Endothelial cell of hepatic sinusoid (primary cell): ENCODE data around the gene CEP350.
"Not testable (repeated sequence)": the region's sequence is repeated elsewhere in the genome, so short reads cannot be mapped to it uniquely, and the experiment has no call there.

Experiments used
- in situ Hi-C: cut with HindIII; loops from 2 replicates; pipeline ENCODE4 v1.10.0; 2017; ENCODE audit warnings: low sequenced_read_pairs

CEP350 gene

DNA sequence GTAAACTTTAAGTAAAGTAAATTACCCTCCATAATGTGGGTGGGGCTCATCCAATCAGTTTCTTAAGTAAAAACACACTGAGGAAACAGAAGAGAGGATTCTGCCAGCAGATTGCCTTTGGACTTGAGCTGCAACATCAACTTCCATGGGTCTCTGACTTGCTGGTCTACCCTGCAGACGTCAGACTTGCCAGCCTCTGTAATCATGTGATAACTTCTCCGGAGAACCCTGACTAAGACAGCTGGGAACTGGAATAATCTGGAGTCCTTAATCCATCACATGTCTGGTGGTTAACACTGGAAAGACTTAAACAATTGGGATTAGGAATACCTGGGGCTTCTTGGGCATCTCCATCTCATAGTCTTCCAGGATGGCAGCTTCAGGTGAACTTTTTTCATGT, 13.2 kb upstream of the CEP350 start:
- in situ Hi-C loops: no loop called here

DNA sequence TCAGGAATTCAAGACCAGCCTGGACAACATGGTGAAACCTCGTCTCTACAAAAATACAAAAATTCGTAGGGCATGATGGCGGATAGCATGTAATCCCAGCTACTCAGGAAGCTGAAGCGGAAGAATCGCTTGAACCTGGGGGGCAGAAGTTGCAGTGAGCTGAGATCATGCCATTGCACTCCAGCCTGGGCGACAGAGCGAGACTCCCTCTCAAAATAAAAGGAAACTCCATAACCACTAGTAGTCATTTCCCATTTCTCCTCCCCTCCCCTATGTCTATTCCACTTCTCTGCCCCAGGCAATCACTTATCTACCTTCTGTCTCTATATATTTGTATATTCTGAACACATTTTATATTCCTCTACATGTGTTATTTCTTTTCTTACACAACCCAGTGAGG, 4.0 kb upstream of the CEP350 start:
- in situ Hi-C loops: no loop called here

- in situ Hi-C loops: no loop called here
Measured at GRCh38 chr1:179951383-179952144, 3.0 kb upstream of the CEP350 start.

- in situ Hi-C loops: no loop called here
Measured at GRCh38 chr1:179952186-179952585, 2.4 kb upstream of the CEP350 start.

GRCh38 chr1:179953974-179954492, 577 bp upstream of the CEP350 start:
- in situ Hi-C loops: no loop called here

DNA sequence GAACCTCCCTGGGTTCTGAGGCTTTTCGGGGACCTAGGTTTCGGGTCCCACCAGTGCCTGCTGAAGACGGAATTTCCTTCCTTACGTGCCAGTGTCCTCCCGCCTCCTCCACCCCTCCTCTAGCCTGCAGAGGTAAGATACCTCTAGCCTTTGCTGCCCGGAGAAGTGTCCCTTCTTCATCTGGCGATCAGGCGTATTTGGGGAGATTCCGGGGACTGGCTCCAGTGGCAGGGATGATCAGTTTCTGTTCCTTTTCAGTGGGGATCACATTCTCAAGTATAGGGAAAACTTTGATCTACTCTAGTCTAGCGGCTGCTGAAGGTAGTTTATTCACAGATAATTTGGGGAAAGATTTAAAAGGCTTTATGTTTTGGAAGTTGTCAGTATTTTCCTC, 674 bp downstream of the CEP350 start:
- in situ Hi-C loops: no loop called here

GRCh38 chr1:179955731-179956130, 1.1 kb downstream of the CEP350 start:
- in situ Hi-C loops: no loop called here

GRCh38 chr1:179958359-179958758, 3.7 kb downstream of the CEP350 start:
- in situ Hi-C loops: no loop called here

DNA sequence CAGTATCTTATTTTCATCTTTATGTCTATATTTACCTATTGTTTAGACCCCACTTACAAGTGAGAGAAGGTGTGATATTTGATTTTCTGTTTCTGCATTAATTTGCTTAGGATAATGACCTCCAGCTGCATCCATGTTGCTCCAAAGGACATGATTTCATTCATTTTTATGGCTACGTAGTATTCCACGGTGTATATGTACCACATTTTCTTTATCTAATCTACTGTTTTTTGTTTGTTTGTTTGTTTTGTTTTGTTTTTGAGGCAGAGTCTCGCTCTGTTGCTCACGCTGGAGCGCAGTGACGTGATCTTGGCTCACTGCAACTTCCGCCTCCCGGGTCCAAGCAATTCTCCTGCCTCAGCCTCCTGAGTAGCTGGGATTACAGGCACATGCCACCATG, 7.6 kb downstream of the CEP350 start:
- in situ Hi-C loops: not testable (repeated sequence)

- in situ Hi-C loops: no loop called here
Measured at GRCh38 chr1:179966551-179966950, 11.9 kb downstream of the CEP350 start.

- in situ Hi-C loops: no loop called here
Measured at GRCh38 chr1:179968284-179968993, 13.8 kb downstream of the CEP350 start.

GRCh38 chr1:179968994-179969919, 14.6 kb downstream of the CEP350 start:
- in situ Hi-C loops: no loop called here

GRCh38 chr1:179969962-179970361, 15.4 kb downstream of the CEP350 start:
- in situ Hi-C loops: no loop called here

GRCh38 chr1:179971563-179972496, 17.2 kb downstream of the CEP350 start:
- in situ Hi-C loops: no loop called here

GRCh38 chr1:179973198-179974110, 18.8 kb downstream of the CEP350 start:
- in situ Hi-C loops: no loop called here

- in situ Hi-C loops: no loop called here
Measured at GRCh38 chr1:179976970-179977651, 22.5 kb downstream of the CEP350 start.

- in situ Hi-C loops: no loop called here
Measured at GRCh38 chr1:179978199-179979079, 23.8 kb downstream of the CEP350 start.
